ENCODE data around the gene CPEB4.

GRCh38 chr5:173920024-173920753 is 32.0 kb downstream of the CPEB4 start:
- TF ChIP-seq EZH2 (IDR thresholded peaks at IDR 0.05) = no peak
- TF ChIP-seq POLR2AphosphoS5 (IDR thresholded peaks at IDR 0.05; ENCODE audit: borderline replicate concordance, low read depth, low read length) = no peak
